Activated naive CD4-positive, alpha-beta T cell treated with anti-CD3 and anti-CD28 coated beads, Interleukin-2, amount 10 ng/mL, durations not matched to agents 7 days and 5 days (primary cell): ENCODE results near the gene EMC7.
"Not testable (repeated sequence)": the region's sequence is repeated elsewhere in the genome, so short reads cannot be mapped to it uniquely, and the experiment has no call there.

Experiments
- CTCF ChIA-PET: fragments of 350-600 bp; sonication (Branson Sonifier 250); formaldehyde crosslinking; loops from one replicate; lab custom pipeline; 2021; ENCODE audit warnings: antibody characterized with exemption; lab: Charles Lee
- DNase-seq: peaks from one replicate; pipeline ENCODE4 v3.0.0-alpha.2; 2020
- H3K27ac Mint-ChIP-seq: one replicate; pipeline ENCODE4 v1.8.0; 2021; ENCODE audit warnings: mild to moderate bottlenecking, moderate library complexity, mixed read lengths
- H3K27me3 Mint-ChIP-seq: one replicate; pipeline ENCODE4 v1.8.0; 2021; ENCODE audit warnings: mild to moderate bottlenecking, mixed read lengths
- H3K36me3 Mint-ChIP-seq: one replicate; pipeline ENCODE4 v1.8.0; 2021; ENCODE audit warnings: mixed read lengths
- H3K4me1 Mint-ChIP-seq: one replicate; pipeline ENCODE4 v1.8.0; 2021; ENCODE audit warnings: mixed read lengths
- H3K4me3 Mint-ChIP-seq: one replicate; pipeline ENCODE4 v1.8.0; 2021; ENCODE audit warnings: mild to moderate bottlenecking, moderate library complexity, mixed read lengths
- H3K9me3 Mint-ChIP-seq: one replicate; pipeline ENCODE4 v1.8.0; 2021; ENCODE audit warnings: mixed read lengths

EMC7 gene

GRCh38 chr15:34065261-34065660, 36.4 kb downstream of the EMC7 start:
- DNase-seq = no peak
- no peaks in the 10 kb centered on the region for H3K36me3 Mint-ChIP-seq
- CTCF ChIA-PET = interaction anchor here (0.9 kb wide), 1 partner anchor 523 kb away, joined by 3 read pairs; no protein-coding TSS in a partner anchor
- no peak overlapping the region for H3K27ac Mint-ChIP-seq
- no peaks in the 10 kb centered on the region for H3K27me3 Mint-ChIP-seq
- H3K9me3 Mint-ChIP-seq = no peaks in the 10 kb centered on the region
- H3K4me1 Mint-ChIP-seq = peaks cover 10% of the 10 kb centered on the region
- no peak overlapping the region for H3K4me3 Mint-ChIP-seq

- Mint-ChIP-seq H3K4me1 (peaks cover 10% of the 10 kb centered on the region), H3K27ac (no peak overlapping the region), H3K36me3 (no peaks in the 10 kb centered on the region), H3K9me3 (no peaks in the 10 kb centered on the region), H3K27me3 (peaks cover 2% of the 10 kb centered on the region), H3K4me3 (no peak overlapping the region)
- no peak for DNase-seq
- CTCF ChIA-PET = interaction anchor here (0.9 to 4.8 kb wide), 3 partner anchors 46 to 523 kb away, joined by 3 to 29 read pairs (median 17); partner anchors contain the start of gene LPCAT4
Observed at GRCh38 chr15:34064438-34064837, 37.2 kb downstream of the EMC7 start.

GRCh38 chr15:34059946-34060345, 41.7 kb downstream of the EMC7 start:
- Mint-ChIP-seq H3K36me3 (no peaks in the 10 kb centered on the region), H3K4me1 (peaks cover 10% of the 10 kb centered on the region), H3K9me3 (no peaks in the 10 kb centered on the region), H3K27me3 (peaks cover 4% of the 10 kb centered on the region), H3K4me3 (no peak overlapping the region), H3K27ac (no peak overlapping the region)
- CTCF ChIA-PET = interaction anchor here (0.7 to 4.8 kb wide), 7 partner anchors 23 to 528 kb away, joined by 3 to 29 read pairs (median 3); partner anchors contain the start of gene EMC4
- DNase-seq = no peak

DNA sequence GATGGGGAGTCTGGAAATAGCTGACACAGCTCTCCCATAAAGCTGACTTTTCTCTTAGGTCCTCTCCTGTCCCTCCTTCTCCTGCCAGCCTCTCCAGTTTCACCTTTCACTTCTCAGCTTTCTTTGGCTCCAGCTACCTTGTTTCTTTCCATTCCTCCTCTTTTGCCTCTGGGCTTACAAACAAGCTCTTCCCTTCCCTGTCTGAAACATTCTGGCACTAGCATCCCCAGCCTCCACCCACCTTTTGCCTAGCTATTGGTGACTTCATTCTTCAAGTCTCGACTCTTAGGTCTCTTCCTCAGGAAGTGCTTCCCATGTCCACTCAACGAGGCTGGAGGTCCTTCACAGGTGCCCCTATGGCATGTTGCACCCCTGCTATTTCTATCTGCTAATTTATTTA, 42.2 kb downstream of the EMC7 start:
- CTCF ChIA-PET = interaction anchor here (0.9 to 1.2 kb wide), 2 partner anchors 27 to 152 kb away, joined by 3 to 5 read pairs; no protein-coding TSS in a partner anchor
- no peak for DNase-seq
- H3K9me3 Mint-ChIP-seq = no peaks in the 10 kb centered on the region
- H3K27ac Mint-ChIP-seq = no peak overlapping the region
- H3K27me3 Mint-ChIP-seq = peaks cover 4% of the 10 kb centered on the region
- no peak overlapping the region for H3K4me3 Mint-ChIP-seq
- peaks cover 8% of the 10 kb centered on the region for H3K4me1 Mint-ChIP-seq
- no peaks in the 10 kb centered on the region for H3K36me3 Mint-ChIP-seq

DNA sequence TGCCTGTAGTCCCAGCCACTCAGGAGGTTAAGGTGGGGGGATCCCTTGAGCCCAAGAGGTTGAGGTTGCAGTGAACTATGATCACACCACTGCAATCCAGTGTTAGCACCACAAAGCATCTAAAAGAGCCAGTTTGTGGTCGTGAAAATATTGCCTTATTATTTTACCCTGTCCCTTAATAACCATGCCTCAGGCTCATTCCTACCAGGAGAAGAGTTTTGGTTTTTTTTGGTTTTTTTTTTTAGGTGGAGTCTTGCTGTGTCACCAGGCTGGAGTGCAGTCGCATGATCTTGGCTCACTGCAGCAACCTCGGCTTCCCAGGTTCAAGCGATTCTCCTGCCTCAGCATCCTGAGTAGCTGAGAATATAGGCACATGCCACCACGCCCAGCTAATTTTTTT, 44.8 kb downstream of the EMC7 start:
- no peak for DNase-seq
- H3K9me3 Mint-ChIP-seq = peaks cover 4% of the 10 kb centered on the region

GRCh38 chr15:34055868-34056595, 45.6 kb downstream of the EMC7 start:
- Mint-ChIP-seq H3K4me3 (no peak overlapping the region), H3K4me1 (no peaks in the 10 kb centered on the region), H3K27me3 (peaks cover 12% of the 10 kb centered on the region), H3K9me3 (peaks cover 13% of the 10 kb centered on the region), H3K36me3 (peaks cover 7% of the 10 kb centered on the region), H3K27ac (no peak overlapping the region)
- CTCF ChIA-PET = no interaction called here
- DNase-seq = no peak

More for the DNA sequence above, 44.8 kb downstream of the EMC7 start:
- H3K36me3 Mint-ChIP-seq = no peaks in the 10 kb centered on the region
- peaks cover 4% of the 10 kb centered on the region for H3K27me3 Mint-ChIP-seq
- CTCF ChIA-PET = interaction anchor here (1.1 kb wide), 1 partner anchor 320 kb away, joined by 3 read pairs; no protein-coding TSS in a partner anchor
- H3K4me3 Mint-ChIP-seq = no peak overlapping the region
- peaks cover 2% of the 10 kb centered on the region for H3K4me1 Mint-ChIP-seq
- no peak overlapping the region for H3K27ac Mint-ChIP-seq

GRCh38 chr15:34054081-34054707, 47.5 kb downstream of the EMC7 start:
- peaks cover 17% of the 10 kb centered on the region for H3K36me3 Mint-ChIP-seq
- no peak overlapping the region for H3K4me3 Mint-ChIP-seq
- CTCF ChIA-PET = no interaction called here
- H3K9me3 Mint-ChIP-seq = peaks cover 27% of the 10 kb centered on the region
- H3K27ac Mint-ChIP-seq = no peak overlapping the region
- no peaks in the 10 kb centered on the region for H3K4me1 Mint-ChIP-seq
- peaks cover 8% of the 10 kb centered on the region for H3K27me3 Mint-ChIP-seq
- no peak for DNase-seq

- Mint-ChIP-seq H3K27me3 (peaks cover 16% of the 10 kb centered on the region), H3K36me3 (peaks cover 18% of the 10 kb centered on the region), H3K9me3 (peaks cover 31% of the 10 kb centered on the region)
- DNase-seq, H3K4me3 Mint-ChIP-seq, H3K4me1 Mint-ChIP-seq, CTCF ChIA-PET, H3K27ac Mint-ChIP-seq: not testable (repeated sequence)
Observed at GRCh38 chr15:34050385-34050784, 51.3 kb downstream of the EMC7 start.

- Mint-ChIP-seq H3K27me3 (peaks cover 16% of the 10 kb centered on the region), H3K9me3 (peaks cover 31% of the 10 kb centered on the region), H3K36me3 (peaks cover 18% of the 10 kb centered on the region), H3K4me1 (no peaks in the 10 kb centered on the region), H3K4me3 (no peak overlapping the region), H3K27ac (no peak overlapping the region)
- DNase-seq = no peak
- CTCF ChIA-PET = interaction anchor here (1.4 kb wide), 1 partner anchor 160 kb away, joined by 5 read pairs; the partner anchor contains the start of gene KATNBL1
Observed at GRCh38 chr15:34049112-34049511, 52.5 kb downstream of the EMC7 start.

DNA sequence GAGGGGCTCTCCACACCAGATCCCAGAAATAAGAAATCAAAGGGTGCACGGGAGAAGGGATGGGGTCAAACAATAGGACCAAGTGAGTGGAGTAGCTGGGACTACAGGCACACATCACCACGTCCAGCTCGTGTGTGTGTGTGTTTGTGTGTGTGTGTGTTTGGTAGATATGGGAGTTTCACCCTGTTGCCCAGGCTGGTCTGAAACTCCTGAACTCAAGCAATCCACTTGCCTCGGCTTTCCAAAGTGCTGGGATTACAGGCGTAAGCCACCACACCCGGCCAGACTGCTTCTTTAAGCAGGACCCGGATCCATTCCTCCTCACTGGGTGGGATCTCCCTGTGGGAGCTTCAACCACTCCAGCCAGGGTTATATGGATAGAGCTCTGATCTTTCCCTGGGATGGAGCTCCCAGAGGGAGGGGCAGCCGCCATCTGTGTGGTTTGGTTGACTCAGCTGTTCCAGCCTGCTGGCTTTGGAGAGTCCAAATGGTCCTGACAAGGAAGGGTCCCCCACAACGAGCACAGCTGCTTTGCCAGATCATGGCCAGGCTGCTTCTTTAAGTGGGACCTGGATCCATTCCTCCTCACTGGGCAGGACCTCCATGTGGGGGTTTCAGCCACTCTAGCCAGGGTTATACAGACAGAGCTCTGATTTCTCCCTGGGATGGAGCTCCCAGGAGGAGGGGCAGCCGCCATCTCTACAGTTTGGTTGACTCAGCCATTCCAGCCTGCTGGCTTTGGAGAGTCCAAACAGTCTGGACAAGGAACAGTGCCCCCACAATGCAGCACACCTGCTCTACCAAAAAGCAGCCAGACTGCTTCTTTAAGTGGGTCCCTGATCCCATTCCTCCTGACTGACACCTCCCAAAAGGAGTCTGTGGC, 53.5 kb downstream of the EMC7 start:
- H3K9me3 Mint-ChIP-seq = peaks cover 31% of the 10 kb centered on the region
- no peak overlapping the region for H3K27ac Mint-ChIP-seq
- H3K4me1 Mint-ChIP-seq = peaks cover 3% of the 10 kb centered on the region
- CTCF ChIA-PET = interaction anchor here (1.4 to 1.7 kb wide), 2 partner anchors 13 to 161 kb away, joined by 3 to 5 read pairs; partner anchors contain the start of gene KATNBL1
- H3K27me3 Mint-ChIP-seq = peaks cover 16% of the 10 kb centered on the region
- H3K36me3 Mint-ChIP-seq = peaks cover 18% of the 10 kb centered on the region
- no peak for DNase-seq
- no peak overlapping the region for H3K4me3 Mint-ChIP-seq

- CTCF ChIA-PET = interaction anchor here (0.6 to 1.7 kb wide), 2 partner anchors 14 to 33 kb away, joined by 3 read pairs; no protein-coding TSS in a partner anchor
- no peak overlapping the region for H3K27ac Mint-ChIP-seq
- peaks cover 24% of the 10 kb centered on the region for H3K9me3 Mint-ChIP-seq
- peaks cover 3% of the 10 kb centered on the region for H3K4me1 Mint-ChIP-seq
- H3K27me3 Mint-ChIP-seq = peaks cover 14% of the 10 kb centered on the region
- no peak overlapping the region for H3K4me3 Mint-ChIP-seq
- H3K36me3 Mint-ChIP-seq = peaks cover 17% of the 10 kb centered on the region
- DNase-seq = no peak
Observed at GRCh38 chr15:34046471-34047145, 55.1 kb downstream of the EMC7 start.

GRCh38 chr15:34043813-34044212, 57.8 kb downstream of the EMC7 start:
- no peak for DNase-seq
- peaks cover 1% of the 10 kb centered on the region for H3K9me3 Mint-ChIP-seq
- no peaks in the 10 kb centered on the region for H3K36me3 Mint-ChIP-seq
- no peak overlapping the region for H3K4me3 Mint-ChIP-seq
- H3K27ac Mint-ChIP-seq = no peak overlapping the region
- CTCF ChIA-PET = no interaction called here
- peaks cover 6% of the 10 kb centered on the region for H3K27me3 Mint-ChIP-seq
- peaks cover 15% of the 10 kb centered on the region for H3K4me1 Mint-ChIP-seq

- CTCF ChIA-PET = no interaction called here
- Mint-ChIP-seq H3K4me3 (no peak overlapping the region), H3K4me1 (peaks cover 15% of the 10 kb centered on the region), H3K27ac (no peak overlapping the region), H3K27me3 (peaks cover 3% of the 10 kb centered on the region), H3K9me3 (no peaks in the 10 kb centered on the region), H3K36me3 (no peaks in the 10 kb centered on the region)
- no peak for DNase-seq
Observed at GRCh38 chr15:34043391-34043790, 58.3 kb downstream of the EMC7 start.
